ENCODE results near the gene CRKL.
"Not testable (repeated sequence)": the region's sequence is repeated elsewhere in the genome, so short reads cannot be mapped to it uniquely, and the experiment has no call there.

CRKL gene

GRCh38 chr22:20916916-20917810 is at the start of gene CRKL:
TSS of gene CRKL (plus strand) at chr22:20917407. CDS start at chr22:20917935, 528 bp downstream.
- peak; percentile 95 for DNase-seq

GRCh38 chr22:20868025-20868962 is 48.9 kb upstream of the CRKL start:
- DNase-seq = no peak

GRCh38 chr22:20869234-20869633 is 48.0 kb upstream of the CRKL start:
- no peak for DNase-seq

- no peak for DNase-seq
Observed at GRCh38 chr22:20873214-20873613, 44.0 kb upstream of the CRKL start.

GRCh38 chr22:20875296-20875695 is 41.9 kb upstream of the CRKL start:
- no peak for DNase-seq

GRCh38 chr22:20877715-20878114 is 39.5 kb upstream of the CRKL start:
- no peak for DNase-seq

GRCh38 chr22:20881231-20881630 is 36.0 kb upstream of the CRKL start:
- no peak for DNase-seq

- no peak for DNase-seq
Observed at GRCh38 chr22:20881869-20882815, 35.1 kb upstream of the CRKL start.

GRCh38 chr22:20882855-20883254 is 34.4 kb upstream of the CRKL start:
- DNase-seq = no peak

GRCh38 chr22:20884454-20884853 is 32.8 kb upstream of the CRKL start:
- DNase-seq = no peak

- DNase-seq = no peak
Observed at GRCh38 chr22:20885017-20885556, 32.1 kb upstream of the CRKL start.

- peak; percentile 66 for DNase-seq
Observed at GRCh38 chr22:20885557-20886323, 31.5 kb upstream of the CRKL start.

GRCh38 chr22:20887375-20887774 is 29.8 kb upstream of the CRKL start:
- no peak for DNase-seq

- no peak for DNase-seq
Observed at GRCh38 chr22:20889025-20889704, 28.0 kb upstream of the CRKL start.

- no peak for DNase-seq
Observed at GRCh38 chr22:20889904-20890540, 27.2 kb upstream of the CRKL start.

GRCh38 chr22:20890975-20891374 is 26.2 kb upstream of the CRKL start:
- DNase-seq = no peak

- not testable (repeated sequence) for DNase-seq
Observed at GRCh38 chr22:20897737-20898136, 19.5 kb upstream of the CRKL start.

GRCh38 chr22:20899827-20900423 is 17.3 kb upstream of the CRKL start:
- DNase-seq = no peak
